Upper lobe of left lung (tissue), 6 donors: ENCODE measurements around the gene SH3PXD2A. TPM values are rescaled to one million over a fixed set of nuclear protein-coding genes. Genes with fewer than 3 reads are reported as not detected.
A peak's percentile ranks its signal among the peaks of the same experiment; 100 is the strongest.

Experiments used
- ATAC-seq, 2 donors: fragments of 200-7000 bp; cut with Tn5 transposase; one replicate each; pipeline ENCODE4 v1.9.1; 2022; ENCODE audit warnings: mild to moderate bottlenecking in 2 of 2, moderate library complexity in 2 of 2; ENCODE audit not compliant: low FRiP score in 2 of 2
- DNase-seq, 2 donors: peaks; one replicate each; pipeline ENCODE4 v3.0.0-alpha.2; 2019 to 2020
- H3K27ac ChIP-seq, 4 donors: fragments of 200-600 bp; sonication (generic); one replicate each; pipeline ENCODE4 v1.5.1; 2016 to 2019
- H3K27me3 ChIP-seq, 4 donors: fragments of 200-600 bp; sonication (generic); one replicate each; pipeline ENCODE4 v1.5.1; 2017 to 2019
- H3K36me3 ChIP-seq, 4 donors: fragments of 200-600 bp; sonication (generic); one replicate each; pipeline ENCODE4 v1.5.1; 2016 to 2019
- H3K4me1 ChIP-seq, 4 donors: fragments of 200-600 bp; sonication (generic); one replicate each; pipeline ENCODE4 v1.5.1; 2018 to 2019
- H3K4me3 ChIP-seq, 4 donors: fragments of 200-600 bp; sonication (generic); one replicate each; pipeline ENCODE4 v1.5.1; 2017 to 2019; ENCODE audit warnings: mild to moderate bottlenecking in 2 of 4, moderate library complexity in 1 of 4
- H3K9me3 ChIP-seq, 4 donors: fragments of 200-600 bp; sonication (generic); one replicate each; pipeline ENCODE4 v1.5.1; 2018 to 2019
- CTCF ChIP-seq, 6 experiments: fragments of 450-650 bp in 4 of 6; fragments of 200-600 bp in 2 of 6; sonication (generic) in 2 of 6; IDR thresholded peaks; one replicate each; pipeline ENCODE4 v1.5.1; 2016 to 2019; ENCODE audit warnings: antibody characterized with exemption in 6 of 6
- EP300 ChIP-seq, 4 donors: sonication (generic); formaldehyde crosslinking; IDR thresholded peaks; one replicate each; pipeline ENCODE4 v1.5.1; 2017; ENCODE audit warnings: antibody characterized with exemption in 4 of 4, control low read depth in 2 of 4
- POLR2A ChIP-seq, 4 donors: fragments of 450-650 bp; IDR thresholded peaks; one replicate each; pipeline ENCODE4 v1.5.1; 2016 to 2017; ENCODE audit warnings: antibody characterized with exemption in 4 of 4, mild to moderate bottlenecking in 2 of 4
- POLR2AphosphoS5 ChIP-seq, 2 donors: sonication (generic); formaldehyde crosslinking; IDR thresholded peaks; one replicate each; pipeline ENCODE4 v1.5.1; 2017; ENCODE audit warnings: antibody characterized with exemption in 2 of 2
- WGBS, 2 donors: methylation state at CpG; one replicate each; pipeline ENCODE4 v1.1.5; 2017 to 2018; 5-methylcytosine and 5-hydroxymethylcytosine counted together
- total RNA-seq, 6 donors: library from RNA; depleted of rRNA in 4 of 6; stranded (reverse); fragments of >200 nt in 4 of 6; gene quantifications; one replicate each; pipeline versions ENCODE4 v1.1.0 to v1.2.1, GENCODE V29; 2016 to 2021
- donor health status: DM: no; HTN: no; CAD: no; lungs with moderate emphysema.
- donor health status: DM: no; HTN: yes; CAD: no; lungs with severe emphysema.

Gene SH3PXD2A
- total RNA-seq, 6 donors from 2014 or later, result 19.6 to 42.2 (median 30.8) TPM

GRCh38 chr10:103699611-103700435 lies 155.6 kb downstream of the SH3PXD2A start:
- 79 to 82% methylated on average over 7 to 9 of the region's 10 CpGs for WGBS, 2 donors
- Histone ChIP-seq H3K27ac (no peak overlapping the region), H3K9me3 (no peaks in the 10 kb centered on the region), H3K27me3 (no peaks in the 10 kb centered on the region), H3K4me1 (peaks cover 13 to 17% (median 14%) of the 10 kb centered on the region in 4 donors), H3K36me3 (peaks cover 0 to 3% (median 0%) of the 10 kb centered on the region in 4 donors), H3K4me3 (no peak overlapping the region)
- TF ChIP-seq CTCF (IDR thresholded peaks at IDR 0.05) (no peak), POLR2AphosphoS5 (IDR thresholded peaks at IDR 0.05) (no peak), EP300 (IDR thresholded peaks at IDR 0.05) (no peak), POLR2A (IDR thresholded peaks at IDR 0.05) (no peak)
- ATAC-seq (no peak), DNase-seq (no peak)

GRCh38 chr10:103698266-103698665 lies 157.1 kb downstream of the SH3PXD2A start:
- no peak overlapping the region for H3K4me3 ChIP-seq
- DNase-seq (no peak), ATAC-seq (no peak)
- no peak overlapping the region for H3K27ac ChIP-seq
- H3K4me1 ChIP-seq, result peaks cover 13 to 26% (median 19%) of the 10 kb centered on the region in 4 donors
- peaks cover 0 to 2% (median 0%) of the 10 kb centered on the region in 4 donors for H3K27me3 ChIP-seq
- WGBS, 2 donors, result 93 to 100% methylated on average over 2 to 4 of the region's 4 CpGs
- H3K9me3 ChIP-seq, result no peaks in the 10 kb centered on the region
- H3K36me3 ChIP-seq, result peaks cover 0 to 3% (median 0%) of the 10 kb centered on the region in 4 donors
- TF ChIP-seq POLR2AphosphoS5 (IDR thresholded peaks at IDR 0.05), result no peak
- no peak for TF ChIP-seq POLR2A (IDR thresholded peaks at IDR 0.05)
- no peak for TF ChIP-seq EP300 (IDR thresholded peaks at IDR 0.05)
- no peak for TF ChIP-seq CTCF (IDR thresholded peaks at IDR 0.05)

GRCh38 chr10:103697787-103698186 lies 157.6 kb downstream of the SH3PXD2A start:
- DNase-seq (no peak), ATAC-seq (no peak)
- H3K9me3 ChIP-seq, result no peaks in the 10 kb centered on the region
- no peak overlapping the region for H3K27ac ChIP-seq
- TF ChIP-seq EP300 (IDR thresholded peaks at IDR 0.05), result no peak
- TF ChIP-seq POLR2AphosphoS5 (IDR thresholded peaks at IDR 0.05), result no peak
- TF ChIP-seq POLR2A (IDR thresholded peaks at IDR 0.05), result no peak
- peaks cover 14 to 30% (median 22%) of the 10 kb centered on the region in 4 donors for H3K4me1 ChIP-seq
- H3K4me3 ChIP-seq, result no peak overlapping the region
- H3K27me3 ChIP-seq, result peaks cover 0 to 4% (median 0%) of the 10 kb centered on the region in 4 donors
- 89 to 100% methylated on average over 1 to 4 of the region's 4 CpGs for WGBS, 2 donors
- peaks cover 0 to 3% (median 0%) of the 10 kb centered on the region in 4 donors for H3K36me3 ChIP-seq

GRCh38 chr10:103696411-103697145 lies 158.8 kb downstream of the SH3PXD2A start:
- DNase-seq, result peak in 1 of 2 donors; percentile 41
- Histone ChIP-seq H3K4me1 (peaks cover 19 to 35% (median 26%) of the 10 kb centered on the region in 4 donors), H3K27ac (peak overlapping the region in 2 of 4 donors; percentile 23 to 28), H3K27me3 (peaks cover 0 to 4% (median 0%) of the 10 kb centered on the region in 4 donors), H3K9me3 (no peaks in the 10 kb centered on the region), H3K36me3 (peaks cover 0 to 3% (median 0%) of the 10 kb centered on the region in 4 donors), H3K4me3 (no peak overlapping the region)
- peak; percentile 62 to 91 for ATAC-seq
- TF ChIP-seq POLR2A (IDR thresholded peaks at IDR 0.05) (no peak), POLR2AphosphoS5 (IDR thresholded peaks at IDR 0.05) (no peak), CTCF (IDR thresholded peaks at IDR 0.05) (peak in 3 of 6 experiments; percentile 31 to 42 (median 32))
- WGBS, 2 donors, result 26 to 33% methylated on average over 4 to 10 of the region's 10 CpGs

GRCh38 chr10:103696094-103696410 lies 159.3 kb downstream of the SH3PXD2A start:
- Histone ChIP-seq H3K27ac (peak overlapping the region in 2 of 4 donors; percentile 23 to 28), H3K4me1 (peaks cover 19 to 35% (median 26%) of the 10 kb centered on the region in 4 donors), H3K9me3 (no peaks in the 10 kb centered on the region), H3K4me3 (no peak overlapping the region), H3K27me3 (peaks cover 0 to 4% (median 0%) of the 10 kb centered on the region in 4 donors), H3K36me3 (peaks cover 0 to 3% (median 0%) of the 10 kb centered on the region in 4 donors)
- DNase-seq, result no peak
- ATAC-seq, result no peak
- 81 to 90% methylated on average over 5 of the region's 5 CpGs for WGBS, 2 donors
- no peak for TF ChIP-seq EP300 (IDR thresholded peaks at IDR 0.05)
- no peak for TF ChIP-seq POLR2AphosphoS5 (IDR thresholded peaks at IDR 0.05)
- no peak for TF ChIP-seq POLR2A (IDR thresholded peaks at IDR 0.05)
- TF ChIP-seq CTCF (IDR thresholded peaks at IDR 0.05), result no peak
